Gastroesophageal sphincter (tissue), 4 donors: Measurements from ENCODE around the gene ZNF165. TPM values are rescaled to one million over a fixed set of nuclear protein-coding genes. Genes with fewer than 3 reads are reported as not detected.

ENCODE experiments used
- ATAC-seq: fragments of 150-250 bp; one replicate; pipeline ENCODE4 v1.9.1; 2016; ENCODE audit warnings: mild to moderate bottlenecking, moderate library complexity
- H3K27ac ChIP-seq, 4 donors: fragments of 200-600 bp; sonication (generic) in 3 of 4; 1 replicate in 3 of 4; 2 replicates in 1 of 4; pipeline ENCODE4 v1.5.1; 2016 to 2019
- H3K27me3 ChIP-seq: fragments of 200-600 bp; sonication (generic); one replicate; pipeline ENCODE4 v1.5.1; 2019
- H3K36me3 ChIP-seq, 2 donors: fragments of 200-600 bp; sonication (generic); one replicate each; pipeline ENCODE4 v1.5.1; 2019; ENCODE audit warnings: control low read depth in 1 of 2
- H3K4me1 ChIP-seq, 3 donors: fragments of 200-600 bp; sonication (generic); 1 replicate in 2 of 3; 2 replicates in 1 of 3; pipeline ENCODE4 v1.5.1; 2016 to 2019; ENCODE audit warnings: control low read depth in 2 of 3
- H3K4me3 ChIP-seq, 2 donors: fragments of 200-600 bp; sonication (generic); one replicate each; pipeline ENCODE4 v1.5.1; 2019; ENCODE audit warnings: mild to moderate bottlenecking in 1 of 2, moderate library complexity in 1 of 2
- H3K9me3 ChIP-seq, 3 donors: fragments of 200-600 bp; sonication (generic); one replicate each; pipeline ENCODE4 v1.5.1; 2017 to 2019; ENCODE audit warnings: control low read depth in 2 of 3
- CTCF ChIP-seq, 4 experiments: fragments of 200-600 bp in 2 of 4; fragments of 450-650 bp in 2 of 4; sonication (generic) in 1 of 4; IDR thresholded peaks; one replicate each; pipeline ENCODE4 v1.5.1; 2017 to 2019; ENCODE audit warnings: antibody characterized with exemption in 4 of 4, mild to moderate bottlenecking in 2 of 4, moderate library complexity in 2 of 4
- EP300 ChIP-seq: sonication (generic); formaldehyde crosslinking; IDR thresholded peaks from one replicate; pipeline ENCODE4 v1.6.1; 2017; ENCODE audit warnings: antibody characterized with exemption, mild to moderate bottlenecking
- POLR2A ChIP-seq, 2 donors: fragments of 450-650 bp; IDR thresholded peaks; one replicate each; pipeline ENCODE4 v1.6.1; 2017; ENCODE audit warnings: antibody characterized with exemption in 2 of 2, mild to moderate bottlenecking in 2 of 2, moderate library complexity in 1 of 2
- POLR2AphosphoS5 ChIP-seq: sonication (generic); formaldehyde crosslinking; IDR thresholded peaks from one replicate; pipeline ENCODE4 v1.6.1; 2017; ENCODE audit warnings: antibody characterized with exemption
- WGBS, 2 donors: methylation state at CpG; one replicate each; pipeline ENCODE4 v1.1.5; 2018; ENCODE audit warnings: low coverage in 1 of 2; 5-methylcytosine and 5-hydroxymethylcytosine counted together
- total RNA-seq, 4 donors: library from RNA; depleted of rRNA; stranded (reverse); fragments of >200 nt; gene quantifications; one replicate each; pipeline ENCODE4 v1.1.0, GENCODE V29; 2016

The ZNF165 gene
- total RNA-seq, 4 donors from 2014 or later, result 0.77 to 1.6 (median 0.80) TPM

GRCh38 chr6:28135393-28135792 lies 55.0 kb downstream of the ZNF165 start:
- WGBS, 2 donors, result 4 to 11% methylated on average over 3 of the region's 3 CpGs
- no peaks in the 10 kb centered on the region for H3K27me3 ChIP-seq
- no peak for ATAC-seq
- H3K27ac ChIP-seq, result peak overlapping the region in 3 of 4 donors; percentile 96 to 97 (median 96)
- no peaks in the 10 kb centered on the region for H3K9me3 ChIP-seq
- H3K4me1 ChIP-seq, result peaks cover 11 to 47% (median 15%) of the 10 kb centered on the region in 3 donors
- TF ChIP-seq CTCF (IDR thresholded peaks at IDR 0.05) (no peak), EP300 (no peak), POLR2AphosphoS5 (no peak), POLR2A (IDR thresholded peaks at IDR 0.05) (no peak)
- H3K36me3 ChIP-seq, result peaks cover 0 to 18% of the 10 kb centered on the region in 2 donors
- peak overlapping the region in 1 of 2 donors; percentile 84 for H3K4me3 ChIP-seq

DNA sequence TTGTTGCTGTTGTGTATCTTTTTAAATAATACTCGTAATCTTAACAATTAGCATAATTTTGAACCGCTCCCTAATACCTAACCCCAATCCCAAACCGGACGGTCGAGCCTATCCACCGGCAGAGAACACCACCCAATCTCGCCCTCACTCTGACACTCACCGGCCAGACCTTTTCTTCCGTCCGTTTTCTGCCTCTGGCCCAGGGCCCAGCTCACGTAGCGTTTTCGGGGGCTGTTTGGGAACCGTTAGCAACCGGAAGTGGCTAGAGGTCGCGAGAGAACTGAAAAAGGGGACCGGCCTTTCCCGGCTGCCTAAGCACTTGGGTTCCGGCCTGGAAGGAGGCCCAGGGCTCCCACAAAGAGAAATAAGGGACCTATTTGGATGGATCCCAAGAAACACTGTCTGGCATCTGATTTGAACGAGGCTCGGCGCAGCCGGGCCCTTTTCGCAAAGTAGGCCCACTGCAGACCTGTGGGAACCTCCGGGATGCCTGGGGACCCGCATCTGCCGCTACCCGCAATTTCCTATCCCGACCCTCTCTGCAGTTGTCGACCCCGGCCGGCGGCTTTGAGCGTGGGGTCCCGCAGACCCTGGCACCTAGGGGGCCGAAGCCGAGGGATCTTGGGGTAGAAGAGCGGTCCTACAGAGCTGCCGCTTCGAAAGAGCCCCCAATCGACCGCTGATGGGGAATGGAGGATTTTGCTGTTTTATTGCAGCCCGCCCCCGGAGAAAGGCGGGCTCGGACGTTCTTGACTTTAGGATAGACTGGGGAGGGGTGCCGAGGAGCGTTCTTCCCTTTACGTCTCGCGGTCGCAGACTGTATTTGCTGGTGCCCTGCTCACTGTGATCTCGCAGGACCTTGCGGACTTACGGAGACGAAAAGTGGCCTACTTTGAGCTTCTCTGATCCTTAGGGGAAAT lies 56.5 kb downstream of the ZNF165 start:
- peak; percentile 96 for ATAC-seq
- TF ChIP-seq POLR2A (IDR thresholded peaks at IDR 0.05) (peak in 1 of 2 donors; percentile 37), CTCF (IDR thresholded peaks at IDR 0.05) (no peak), EP300 (no peak), POLR2AphosphoS5 (peak; percentile 88)
- Histone ChIP-seq H3K9me3 (no peaks in the 10 kb centered on the region), H3K27me3 (no peaks in the 10 kb centered on the region), H3K4me3 (peak overlapping the region; percentile 84 to 93), H3K36me3 (peaks cover 0 to 10% of the 10 kb centered on the region in 2 donors), H3K27ac (peak overlapping the region; percentile 96 to 97 (median 96)), H3K4me1 (peaks cover 11 to 56% (median 15%) of the 10 kb centered on the region in 3 donors)
- whole genome bisulfite sequencing, 2 donors, result 0% methylated on average over 15 to 30 of the region's 58 CpGs

GRCh38 chr6:28137505-28137981 lies 57.2 kb downstream of the ZNF165 start:
- 0% methylated on average over 3 to 6 of the region's 6 CpGs for WGBS, 2 donors
- Histone ChIP-seq H3K36me3 (peaks cover 0 to 8% of the 10 kb centered on the region in 2 donors), H3K4me3 (peak overlapping the region; percentile 84 to 93), H3K27ac (peak overlapping the region; percentile 96 to 97 (median 96)), H3K4me1 (peaks cover 13 to 59% (median 17%) of the 10 kb centered on the region in 3 donors), H3K9me3 (no peaks in the 10 kb centered on the region), H3K27me3 (no peaks in the 10 kb centered on the region)
- no peak for TF ChIP-seq CTCF (IDR thresholded peaks at IDR 0.05)
- no peak for TF ChIP-seq POLR2A (IDR thresholded peaks at IDR 0.05)
- no peak for TF ChIP-seq EP300
- no peak for TF ChIP-seq POLR2AphosphoS5
- no peak for ATAC-seq

Other genes with a start within 250 kb of the ZNF165 start
- not detected for gene OR2B2, start 168.2 kb upstream of the ZNF165 start, total RNA-seq
- gene OR2B6, start 123.3 kb upstream of the ZNF165 start, total RNA-seq, result not detected
- 1 to 10 TPM; 4.4 to 7.1 (median 5.0) TPM for gene ZSCAN16, start 44.0 kb downstream of the ZNF165 start, total RNA-seq
- gene ZKSCAN8, start 61.3 kb downstream of the ZNF165 start, total RNA-seq, result 10 to 100 TPM; 22.0 to 32.7 (median 29.6) TPM
- gene ZSCAN9, start 144.7 kb downstream of the ZNF165 start, total RNA-seq, result 10 to 100 TPM; 11.4 to 17.1 (median 12.9) TPM
- 1 to 10 TPM; 3.2 to 6.4 (median 5.0) TPM for gene ZKSCAN4, start 171.7 kb downstream of the ZNF165 start, total RNA-seq
- gene NKAPL, start 178.7 kb downstream of the ZNF165 start, total RNA-seq, result 1 to 10 TPM; 3.1 to 6.6 (median 4.4) TPM
- gene ZSCAN26, start 186.6 kb downstream of the ZNF165 start, total RNA-seq, result 10 to 100 TPM; 17.9 to 27.1 (median 24.5) TPM
- 1 to 10 TPM; 6.5 to 7.7 (median 7.2) TPM for gene PGBD1, start 201.0 kb downstream of the ZNF165 start, total RNA-seq